ENCODE data around the gene ATP13A2.

Gene ATP13A2

DNA sequence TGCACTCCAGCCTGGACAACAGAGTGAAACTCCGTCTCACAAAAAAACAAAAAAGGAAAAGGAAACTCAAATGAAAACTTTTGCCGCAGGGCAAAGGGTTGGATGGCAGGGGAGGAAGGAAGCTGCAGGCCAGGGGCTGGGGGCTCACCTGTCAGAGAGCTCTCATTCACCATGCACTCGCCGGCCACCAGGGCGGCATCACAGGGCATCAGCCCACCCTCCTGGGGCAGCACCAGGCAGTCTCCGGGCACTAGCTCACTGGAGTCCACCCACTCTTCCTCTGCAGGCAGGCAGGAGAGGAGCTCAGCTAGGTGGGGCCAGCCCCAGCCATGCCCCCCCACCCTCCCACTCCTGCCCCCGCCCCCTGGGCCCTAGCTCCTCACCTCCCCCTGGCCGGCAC is 11.9 kb downstream of the ATP13A2 start:
- H3K4me3 ChIP-seq (replicated peaks in 1 of 2; ENCODE audit: low read depth in 2 of 2, low read length in 2 of 2) = no peak overlapping the region
- TF ChIP-seq, protein P1, sequence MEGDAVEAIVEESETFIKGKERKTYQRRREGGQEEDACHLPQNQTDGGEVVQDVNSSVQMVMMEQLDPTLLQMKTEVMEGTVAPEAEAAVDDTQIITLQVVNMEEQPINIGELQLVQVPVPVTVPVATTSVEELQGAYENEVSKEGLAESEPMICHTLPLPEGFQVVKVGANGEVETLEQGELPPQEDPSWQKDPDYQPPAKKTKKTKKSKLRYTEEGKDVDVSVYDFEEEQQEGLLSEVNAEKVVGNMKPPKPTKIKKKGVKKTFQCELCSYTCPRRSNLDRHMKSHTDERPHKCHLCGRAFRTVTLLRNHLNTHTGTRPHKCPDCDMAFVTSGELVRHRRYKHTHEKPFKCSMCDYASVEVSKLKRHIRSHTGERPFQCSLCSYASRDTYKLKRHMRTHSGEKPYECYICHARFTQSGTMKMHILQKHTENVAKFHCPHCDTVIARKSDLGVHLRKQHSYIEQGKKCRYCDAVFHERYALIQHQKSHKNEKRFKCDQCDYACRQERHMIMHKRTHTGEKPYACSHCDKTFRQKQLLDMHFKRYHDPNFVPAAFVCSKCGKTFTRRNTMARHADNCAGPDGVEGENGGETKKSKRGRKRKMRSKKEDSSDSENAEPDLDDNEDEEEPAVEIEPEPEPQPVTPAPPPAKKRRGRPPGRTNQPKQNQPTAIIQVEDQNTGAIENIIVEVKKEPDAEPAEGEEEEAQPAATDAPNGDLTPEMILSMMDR (IDR thresholded peaks at IDR 0.05; ENCODE audit: low read depth, low read length) = no peak
- DNase-seq (ENCODE audit: low read depth in 2 of 2) = no peak

- TF ChIP-seq, protein P1 (IDR thresholded peaks at IDR 0.05; ENCODE audit: low read depth, low read length) = no peak
- no peak overlapping the region for H3K4me3 ChIP-seq (replicated peaks in 1 of 2; ENCODE audit: low read depth in 2 of 2, low read length in 2 of 2)
- peak in 1 of 2 donors; percentile 84 for DNase-seq (ENCODE audit: low read depth in 2 of 2)
Observed at GRCh38 chr1:16998589-16998988, 13.1 kb downstream of the ATP13A2 start.

DNA sequence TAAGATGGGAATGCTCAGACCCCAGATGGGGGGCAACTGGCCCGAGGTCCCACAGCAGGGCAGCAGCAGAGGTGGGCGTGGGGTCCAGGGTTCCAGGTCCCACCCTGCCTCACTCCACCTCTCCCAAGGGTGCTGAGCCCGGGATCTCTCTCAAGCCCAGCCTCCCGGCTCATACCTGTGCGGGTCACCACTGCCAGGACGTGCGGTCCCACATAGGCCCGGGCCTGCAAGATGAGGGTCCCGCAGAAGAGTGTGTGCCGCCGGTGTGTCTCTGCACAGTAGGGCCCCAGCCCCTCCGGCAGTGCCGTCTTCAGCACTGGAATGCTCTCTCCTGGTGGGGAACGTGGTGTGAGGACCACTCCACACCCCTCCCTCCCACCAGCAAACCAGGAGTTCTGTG is 14.9 kb downstream of the ATP13A2 start:
- H3K4me3 ChIP-seq (replicated peaks in 1 of 2; ENCODE audit: low read depth in 2 of 2, low read length in 2 of 2) = no peak overlapping the region
- no peak for DNase-seq (ENCODE audit: low read depth in 2 of 2)
- TF ChIP-seq, protein P1 (IDR thresholded peaks at IDR 0.05; ENCODE audit: low read depth, low read length) = no peak

DNA sequence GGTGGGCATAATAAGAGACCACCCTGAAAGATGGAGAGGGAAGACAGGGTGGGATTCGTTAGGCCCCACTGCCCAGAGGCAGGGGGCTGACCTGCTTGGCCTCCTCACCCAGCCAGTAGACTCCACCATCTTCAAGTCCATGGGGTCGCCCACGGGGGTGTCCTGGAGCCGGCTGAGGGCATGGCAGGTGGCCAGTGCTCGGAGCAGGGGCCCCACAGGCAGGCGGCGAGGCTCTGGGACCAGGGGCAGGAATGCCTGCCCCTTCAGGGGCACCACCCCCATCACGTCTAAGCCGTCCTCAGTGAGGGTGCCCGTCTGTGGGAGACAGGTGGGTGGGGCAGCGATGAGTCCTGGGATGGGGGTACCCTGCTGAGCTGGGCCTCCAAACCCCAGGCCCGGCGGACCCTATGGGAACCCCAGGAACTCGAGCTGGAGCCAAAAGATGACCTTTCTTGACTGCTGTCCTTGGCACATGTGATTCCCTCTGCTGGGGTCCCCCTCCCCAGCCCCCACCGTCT is 18.1 kb downstream of the ATP13A2 start:
- TF ChIP-seq, protein P1 (IDR thresholded peaks at IDR 0.05; ENCODE audit: low read depth, low read length) = no peak
- no peak overlapping the region for H3K4me3 ChIP-seq (replicated peaks in 1 of 2; ENCODE audit: low read depth in 2 of 2, low read length in 2 of 2)
- DNase-seq (ENCODE audit: low read depth in 2 of 2) = no peak

GRCh38 chr1:16992675-16993074 is 19.1 kb downstream of the ATP13A2 start:
- no peak overlapping the region for H3K4me3 ChIP-seq (replicated peaks in 1 of 2; ENCODE audit: low read depth in 2 of 2, low read length in 2 of 2)
- no peak for DNase-seq (ENCODE audit: low read depth in 2 of 2)
- TF ChIP-seq, protein P1 (IDR thresholded peaks at IDR 0.05; ENCODE audit: low read depth, low read length) = no peak

- DNase-seq (ENCODE audit: low read depth in 2 of 2) = no peak
- TF ChIP-seq, protein P1 (IDR thresholded peaks at IDR 0.05; ENCODE audit: low read depth, low read length) = no peak
- H3K4me3 ChIP-seq (replicated peaks in 1 of 2; ENCODE audit: low read depth in 2 of 2, low read length in 2 of 2) = no peak overlapping the region
Observed at GRCh38 chr1:16992102-16992501, 19.6 kb downstream of the ATP13A2 start.

- no peak overlapping the region for H3K4me3 ChIP-seq (replicated peaks in 1 of 2; ENCODE audit: low read depth in 2 of 2, low read length in 2 of 2)
- TF ChIP-seq, protein P1 (IDR thresholded peaks at IDR 0.05; ENCODE audit: low read depth, low read length) = no peak
- no peak for DNase-seq (ENCODE audit: low read depth in 2 of 2)
Observed at GRCh38 chr1:16991571-16991970, 20.2 kb downstream of the ATP13A2 start.

All from cardiac fibroblast (primary cell).